K562 (cell line): ENCODE measurements around the gene PRR29. TPM values are rescaled to one million over a fixed set of nuclear protein-coding genes. Genes with fewer than 3 reads are reported as not detected.

Experiments used
- BRD4 ChIP-seq: fragments of 200-600 bp; sonication (generic); IDR thresholded peaks from 2 replicates; pipeline ENCODE4 v1.6.1; 2017; ENCODE audit warnings: inconsistent platforms
- HLTF ChIP-seq: fragments of 450-650 bp; IDR thresholded peaks from 2 replicates; pipeline ENCODE4 v1.6.1; 2016
- NR1H2 ChIP-seq: sonication (generic); formaldehyde crosslinking; IDR thresholded peaks from 2 replicates; pipeline ENCODE4 v1.4.0; 2020; ENCODE audit warnings: mild to moderate bottlenecking, missing genetic modification reagents
- PHF21A ChIP-seq: fragments of 450-650 bp; IDR thresholded peaks from 2 replicates; pipeline ENCODE4 v1.6.1; 2017; ENCODE audit warnings: low read depth, borderline replicate concordance
- ZNF3 ChIP-seq: fragments of 250-450 bp; sonication (Bioruptor Pico); IDR thresholded peaks from 2 replicates; pipeline ENCODE4 v1.5.0; 2021; ENCODE audit warnings: mild to moderate bottlenecking, moderate library complexity
- polyA plus RNA-seq, 8 experiments: library from polyadenylated mRNA; depleted of rRNA in 4 of 8; stranded (reverse) in 5 of 8; unstranded in 3 of 8; fragments of >200 nt; fragmentation: Nextera tagmentation in 2 of 8; fragmentation: Illumina TruSeq in 1 of 8; extraction: Ambion mirVana in 2 of 8; extraction: Trizol in 1 of 8; gene quantifications; 2 replicates each; pipeline versions ENCODE4 v1.2.1 to v1.2.3, GENCODE V29; 2011 to 2014; ENCODE audit warnings: inconsistent platforms in 1 of 8, missing spikeins in 1 of 8
- total RNA-seq, 7 experiments: library from RNA; depleted of rRNA in 6 of 7; stranded (reverse); fragments of >200 nt in 6 of 7; fragmentation: Illumina TruSeq in 2 of 7; extraction: Trizol in 2 of 7; gene quantifications; 2 replicates each; pipeline versions ENCODE4 v1.2.1 to v1.2.3, GENCODE V29; 2011 to 2021; ENCODE audit warnings: low replicate concordance in 1 of 7
- TF ChIP-seq, protein P1 (sequence below), 2 experiments: IDR thresholded peaks; 2 replicates each; pipeline ENCODE4 v1.6.1; 2012; ENCODE audit warnings: improper control_type of control experiment in 2 of 2, low read depth in 2 of 2, low read length in 2 of 2, borderline replicate concordance in 1 of 2

Gene PRR29
- total and polyA plus RNA-seq, 9 of the 15 experiments (the other 6 are each of a cell fraction or from before 2014, with no cell fraction given), result 0.08 to 0.58 (median 0.15) TPM; not detected in 5

DNA sequence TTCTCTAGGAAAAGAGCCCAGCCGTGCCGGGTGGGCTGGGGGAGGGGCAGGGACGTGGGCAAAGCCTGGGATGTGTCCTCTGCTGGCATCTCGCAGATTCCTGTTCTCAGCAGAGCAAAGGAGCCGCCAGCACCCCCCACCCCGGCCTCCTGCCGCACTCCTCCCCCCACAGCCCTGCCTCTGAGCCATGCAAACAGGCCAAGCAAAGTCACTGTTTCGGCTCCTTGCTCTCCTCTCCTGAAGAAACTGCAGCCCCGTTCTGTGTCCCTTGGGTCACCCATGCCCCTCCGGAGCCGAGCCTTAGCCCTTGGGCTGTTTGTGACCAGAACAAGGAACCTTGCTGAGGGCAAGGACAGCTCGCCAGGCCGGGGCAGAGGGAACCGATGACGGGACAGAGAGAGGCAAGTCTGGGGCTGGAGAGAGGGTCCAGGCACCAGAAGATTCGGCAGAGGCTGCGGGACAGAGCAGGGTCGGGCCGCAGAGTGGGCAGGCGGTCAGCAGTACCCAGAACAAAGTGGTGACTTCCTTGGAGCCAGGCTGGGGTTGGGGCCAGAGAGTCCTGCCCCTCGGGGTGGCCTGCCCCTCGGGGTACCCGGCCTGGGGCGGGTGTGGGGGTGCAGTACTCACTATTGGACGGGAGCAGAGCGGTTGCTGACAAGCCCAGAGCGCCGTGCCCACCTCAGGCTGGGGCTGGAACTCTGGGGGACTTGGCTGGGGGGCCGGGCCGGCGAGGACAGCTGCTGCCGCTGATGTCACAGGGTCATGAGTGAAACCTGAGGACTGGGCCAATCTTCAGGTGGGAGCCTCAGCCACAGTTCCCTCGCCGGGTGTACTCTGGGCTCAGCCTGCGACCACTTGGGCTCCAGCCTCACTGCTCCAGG lies 9.2 kb upstream of the PRR29 start (continued):
- TF ChIP-seq, protein P1, sequence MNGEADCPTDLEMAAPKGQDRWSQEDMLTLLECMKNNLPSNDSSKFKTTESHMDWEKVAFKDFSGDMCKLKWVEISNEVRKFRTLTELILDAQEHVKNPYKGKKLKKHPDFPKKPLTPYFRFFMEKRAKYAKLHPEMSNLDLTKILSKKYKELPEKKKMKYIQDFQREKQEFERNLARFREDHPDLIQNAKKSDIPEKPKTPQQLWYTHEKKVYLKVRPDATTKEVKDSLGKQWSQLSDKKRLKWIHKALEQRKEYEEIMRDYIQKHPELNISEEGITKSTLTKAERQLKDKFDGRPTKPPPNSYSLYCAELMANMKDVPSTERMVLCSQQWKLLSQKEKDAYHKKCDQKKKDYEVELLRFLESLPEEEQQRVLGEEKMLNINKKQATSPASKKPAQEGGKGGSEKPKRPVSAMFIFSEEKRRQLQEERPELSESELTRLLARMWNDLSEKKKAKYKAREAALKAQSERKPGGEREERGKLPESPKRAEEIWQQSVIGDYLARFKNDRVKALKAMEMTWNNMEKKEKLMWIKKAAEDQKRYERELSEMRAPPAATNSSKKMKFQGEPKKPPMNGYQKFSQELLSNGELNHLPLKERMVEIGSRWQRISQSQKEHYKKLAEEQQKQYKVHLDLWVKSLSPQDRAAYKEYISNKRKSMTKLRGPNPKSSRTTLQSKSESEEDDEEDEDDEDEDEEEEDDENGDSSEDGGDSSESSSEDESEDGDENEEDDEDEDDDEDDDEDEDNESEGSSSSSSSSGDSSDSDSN (IDR thresholded peaks at IDR 0.05; ENCODE audit: borderline replicate concordance in 1 of 2, low read depth in 2 of 2, low read length in 2 of 2), result no peak
- TF ChIP-seq ZNF3 (CRISPR knock-in tag) (no peak), HLTF (no peak), NR1H2 (no peak), BRD4 (no peak), PHF21A (no peak)
